Esophagus squamous epithelium (tissue), 5 donors: ENCODE data around the gene CIAO2B. TPM values are rescaled to one million over a fixed set of nuclear protein-coding genes. Genes with fewer than 3 reads are reported as not detected.

Experiments
- DNase-seq: peaks from one replicate; lab custom pipeline; 2025; lab: John Stamatoyannopoulos, UW
- H3K27ac ChIP-seq, 4 donors: fragments of 200-600 bp; sonication (generic); one replicate each; pipeline ENCODE4 v1.5.1; 2016 to 2019; ENCODE audit warnings: mild to moderate bottlenecking in 1 of 4
- H3K27me3 ChIP-seq, 4 donors: fragments of 200-600 bp; sonication (generic); 1 replicate in 3 of 4; 2 replicates in 1 of 4; pipeline versions ENCODE4 v1.5.1 to v1.6.0; 2017 to 2021; ENCODE audit warnings: antibody characterized with exemption in 1 of 4
- H3K36me3 ChIP-seq, 3 donors: fragments of 200-600 bp; sonication (generic); one replicate each; pipeline ENCODE4 v1.5.1; 2016 to 2019
- H3K4me1 ChIP-seq, 3 donors: fragments of 200-600 bp; sonication (generic); one replicate each; pipeline ENCODE4 v1.5.1; 2017 to 2019
- H3K4me3 ChIP-seq, 4 donors: fragments of 200-600 bp; sonication (generic); 1 replicate in 3 of 4; 2 replicates in 1 of 4; pipeline ENCODE4 v1.5.1; 2016 to 2019; ENCODE audit warnings: mild to moderate bottlenecking in 2 of 4, moderate library complexity in 1 of 4
- H3K9me3 ChIP-seq, 3 donors: fragments of 200-600 bp; sonication (generic); one replicate each; pipeline ENCODE4 v1.5.1; 2016 to 2019
- POLR2A ChIP-seq, 4 donors: fragments of 450-650 bp; IDR thresholded peaks; one replicate each; pipeline ENCODE4 v1.6.1; 2017; ENCODE audit warnings: antibody characterized with exemption in 4 of 4, mild to moderate bottlenecking in 4 of 4, moderate library complexity in 3 of 4
- WGBS, 2 donors: methylation state at CpG; one replicate each; pipeline ENCODE4 v1.1.5; 2018; 5-methylcytosine and 5-hydroxymethylcytosine counted together
- intact Hi-C: fragments of 100-400 bp; cut with DNase I; formaldehyde crosslinking; loops from one replicate; pipeline ENCODE4 v1.15.0; 2022
- total RNA-seq, 4 donors: library from RNA; depleted of rRNA; stranded (reverse); fragments of >200 nt; gene quantifications; one replicate each; pipeline ENCODE4 v1.1.0, GENCODE V29; 2016
- TF ChIP-seq, protein P1 (sequence below), 6 experiments: fragments of 450-650 bp in 4 of 6; fragments of 200-600 bp in 2 of 6; sonication (generic) in 2 of 6; IDR thresholded peaks; one replicate each; pipeline ENCODE4 v1.5.1; 2016 to 2019; ENCODE audit warnings: antibody characterized with exemption in 6 of 6, mild to moderate bottlenecking in 4 of 6, moderate library complexity in 4 of 6
- donor health status: DM: yes; HTN: yes; CAD: no.

CIAO2B gene
- total RNA-seq, 4 donors from 2014 or later, result 112 to 153 (median 126) TPM

DNA sequence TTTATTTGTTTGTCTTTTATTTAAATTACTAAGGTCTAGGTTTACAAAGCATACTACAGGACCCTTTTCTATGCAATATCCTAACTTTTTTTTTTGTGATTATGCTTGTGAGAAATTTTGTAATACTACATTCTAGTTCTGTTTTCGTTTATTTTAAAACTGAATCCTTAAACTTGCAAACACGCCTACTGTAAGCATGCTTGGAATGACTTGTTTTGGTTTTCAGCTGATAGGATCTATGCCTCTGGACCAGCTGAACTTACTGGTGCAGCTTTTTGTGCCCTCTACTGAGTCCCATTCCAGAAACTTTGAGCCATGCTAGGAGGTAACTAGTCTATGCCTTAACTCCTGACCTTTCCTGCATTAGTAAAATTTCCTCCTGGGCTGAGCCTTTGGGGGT is 47.9 kb downstream of the CIAO2B start:
- H3K4me1 ChIP-seq, result peaks cover 0 to 22% (median 4%) of the 10 kb centered on the region in 3 donors
- intact Hi-C loops, result no loop called here
- no peak overlapping the region for H3K27ac ChIP-seq
- H3K9me3 ChIP-seq, result no peaks in the 10 kb centered on the region
- no peak overlapping the region for H3K4me3 ChIP-seq
- no peaks in the 10 kb centered on the region for H3K27me3 ChIP-seq
- peaks cover 8 to 59% (median 10%) of the 10 kb centered on the region in 3 donors for H3K36me3 ChIP-seq
- no peak for DNase-seq
- 63 to 67% methylated on average over 2 of the region's 2 CpGs for WGBS, 2 donors
- no peak for TF ChIP-seq POLR2A (IDR thresholded peaks at IDR 0.05)
- TF ChIP-seq, protein P1, sequence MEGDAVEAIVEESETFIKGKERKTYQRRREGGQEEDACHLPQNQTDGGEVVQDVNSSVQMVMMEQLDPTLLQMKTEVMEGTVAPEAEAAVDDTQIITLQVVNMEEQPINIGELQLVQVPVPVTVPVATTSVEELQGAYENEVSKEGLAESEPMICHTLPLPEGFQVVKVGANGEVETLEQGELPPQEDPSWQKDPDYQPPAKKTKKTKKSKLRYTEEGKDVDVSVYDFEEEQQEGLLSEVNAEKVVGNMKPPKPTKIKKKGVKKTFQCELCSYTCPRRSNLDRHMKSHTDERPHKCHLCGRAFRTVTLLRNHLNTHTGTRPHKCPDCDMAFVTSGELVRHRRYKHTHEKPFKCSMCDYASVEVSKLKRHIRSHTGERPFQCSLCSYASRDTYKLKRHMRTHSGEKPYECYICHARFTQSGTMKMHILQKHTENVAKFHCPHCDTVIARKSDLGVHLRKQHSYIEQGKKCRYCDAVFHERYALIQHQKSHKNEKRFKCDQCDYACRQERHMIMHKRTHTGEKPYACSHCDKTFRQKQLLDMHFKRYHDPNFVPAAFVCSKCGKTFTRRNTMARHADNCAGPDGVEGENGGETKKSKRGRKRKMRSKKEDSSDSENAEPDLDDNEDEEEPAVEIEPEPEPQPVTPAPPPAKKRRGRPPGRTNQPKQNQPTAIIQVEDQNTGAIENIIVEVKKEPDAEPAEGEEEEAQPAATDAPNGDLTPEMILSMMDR (IDR thresholded peaks at IDR 0.05), result no peak

DNA sequence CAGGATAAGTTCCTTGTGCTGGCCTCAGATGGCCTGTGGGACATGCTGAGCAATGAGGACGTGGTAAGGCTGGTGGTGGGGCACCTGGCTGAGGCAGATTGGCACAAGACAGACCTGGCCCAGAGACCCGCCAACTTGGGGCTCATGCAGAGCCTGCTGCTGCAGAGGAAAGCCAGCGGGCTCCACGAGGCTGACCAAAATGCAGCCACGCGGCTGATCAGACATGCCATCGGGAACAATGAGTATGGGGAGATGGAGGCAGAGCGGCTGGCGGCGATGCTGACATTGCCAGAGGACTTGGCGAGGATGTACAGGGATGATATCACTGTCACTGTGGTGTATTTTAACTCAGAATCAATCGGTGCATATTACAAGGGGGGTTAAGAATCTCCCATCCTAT is 48.7 kb downstream of the CIAO2B start:
- Histone ChIP-seq H3K9me3 (no peaks in the 10 kb centered on the region), H3K4me1 (peaks cover 0 to 29% (median 8%) of the 10 kb centered on the region in 3 donors), H3K27me3 (no peaks in the 10 kb centered on the region), H3K27ac (no peak overlapping the region), H3K4me3 (no peak overlapping the region), H3K36me3 (peaks cover 8 to 56% (median 10%) of the 10 kb centered on the region in 3 donors)
- DNase-seq, result no peak
- 86 to 88% methylated on average over 9 to 10 of the region's 12 CpGs for WGBS, 2 donors
- intact Hi-C loops, result no loop called here
- TF ChIP-seq, protein P1 (IDR thresholded peaks at IDR 0.05), result no peak
- no peak for TF ChIP-seq POLR2A (IDR thresholded peaks at IDR 0.05)

DNA sequence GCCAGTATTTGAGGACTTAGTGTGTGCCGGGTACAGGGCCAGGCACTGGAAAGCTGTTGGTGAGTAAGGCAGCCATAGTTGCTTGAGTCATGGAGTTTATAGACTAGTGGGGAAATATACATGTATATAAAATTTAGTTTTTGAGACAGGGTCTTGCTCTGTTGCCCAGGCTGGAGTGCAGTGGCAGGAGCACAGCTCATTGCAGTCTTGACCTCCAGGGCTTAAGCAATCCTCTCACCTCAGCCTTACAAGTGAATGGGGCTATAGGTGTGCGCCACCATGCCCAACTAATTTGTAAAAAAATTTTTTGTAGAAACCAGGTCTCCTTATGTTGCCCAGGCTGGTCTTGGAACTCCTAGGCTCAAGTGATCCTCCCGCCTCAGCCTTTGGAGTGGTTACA is 51.5 kb downstream of the CIAO2B start:
- H3K27me3 ChIP-seq, result no peaks in the 10 kb centered on the region
- H3K9me3 ChIP-seq, result no peaks in the 10 kb centered on the region
- TF ChIP-seq POLR2A (IDR thresholded peaks at IDR 0.05), result no peak
- TF ChIP-seq, protein P1 (IDR thresholded peaks at IDR 0.05), result no peak
- no peak overlapping the region for H3K27ac ChIP-seq
- intact Hi-C loops, result no loop called here
- H3K4me3 ChIP-seq, result no peak overlapping the region
- H3K36me3 ChIP-seq, result peaks cover 8 to 50% (median 10%) of the 10 kb centered on the region in 3 donors
- no peak for DNase-seq
- H3K4me1 ChIP-seq, result peaks cover 0 to 26% (median 10%) of the 10 kb centered on the region in 3 donors
- WGBS, 2 donors, result 94 to 100% methylated on average over 3 of the region's 3 CpGs

Other genes starting within 250 kb of the CIAO2B start
- gene CMTM4, start 237.7 kb downstream of the CIAO2B start, total RNA-seq, result 10 to 100 TPM; 13.7 to 24.0 (median 15.8) TPM
- gene DYNC1LI2, start 182.8 kb downstream of the CIAO2B start, total RNA-seq, result 100 to 1,000 TPM in 1 of 4 donors, 10 to 100 TPM in 3; 66.4 to 140 (median 86.2) TPM
- gene TERB1, start 132.8 kb downstream of the CIAO2B start, total RNA-seq, result not detected
- 10 to 100 TPM; 31.4 to 74.7 (median 45.7) TPM for gene NAE1, start 103.4 kb downstream of the CIAO2B start, total RNA-seq
- gene CA7, start 90.0 kb downstream of the CIAO2B start, total RNA-seq, result not detected
- gene PDP2, start 53.9 kb downstream of the CIAO2B start, total RNA-seq, result 10 to 100 TPM in 2 of 4 donors, 1 to 10 TPM in 2; 4.1 to 12.9 (median 9.4) TPM
- gene CDH16, start 15.5 kb downstream of the CIAO2B start, total RNA-seq, result 1 to 10 TPM; 1.9 to 6.3 (median 4.1) TPM
- gene RRAD, start 8.9 kb downstream of the CIAO2B start, total RNA-seq, result 100 to 1,000 TPM in 2 of 4 donors, 10 to 100 TPM in 2; 68.7 to 208 (median 129) TPM
- gene CES2, start 1.1 kb upstream of the CIAO2B start, total RNA-seq, result 100 to 1,000 TPM; 120 to 250 (median 170) TPM
- 1 to 10 TPM; 1.5 to 7.1 (median 3.6) TPM for gene CES3, start 26.9 kb upstream of the CIAO2B start, total RNA-seq
- 1 to 10 TPM; 4.8 to 9.6 (median 6.4) TPM for gene CES4A, start 54.2 kb upstream of the CIAO2B start, total RNA-seq
- gene CBFB, start 94.7 kb upstream of the CIAO2B start, total RNA-seq, result 10 to 100 TPM; 26.0 to 59.3 (median 41.9) TPM
- gene PHAF1, start 175.5 kb upstream of the CIAO2B start, total RNA-seq, result 10 to 100 TPM; 14.2 to 22.5 (median 19.3) TPM
- gene B3GNT9, start 216.6 kb upstream of the CIAO2B start, total RNA-seq, result 10 to 100 TPM in 2 of 4 donors, 1 to 10 TPM in 2; 4.1 to 13.1 (median 8.4) TPM
- 10 to 100 TPM; 27.7 to 39.8 (median 35.5) TPM for gene TRADD, start 225.5 kb upstream of the CIAO2B start, total RNA-seq
- gene FBXL8, start 225.6 kb upstream of the CIAO2B start, total RNA-seq, result 10 to 100 TPM in 3 of 4 donors, 1 to 10 TPM in 1; 10.0 to 34.5 (median 19.9) TPM
- 10 to 100 TPM in 3 of 4 donors, 1 to 10 TPM in 1; 3.7 to 59.5 (median 19.6) TPM for gene HSF4, start 230.3 kb upstream of the CIAO2B start, total RNA-seq
- gene NOL3, start 236.1 kb upstream of the CIAO2B start, total RNA-seq, result 10 to 100 TPM; 25.1 to 56.1 (median 36.7) TPM
- 10 to 100 TPM in 3 of 4 donors, 1 to 10 TPM in 1; 8.8 to 18.8 (median 13.4) TPM for gene MATCAP1, start 249.6 kb upstream of the CIAO2B start, total RNA-seq